ENCODE measurements around the gene SEPTIN6. TPM values are rescaled to one million over a fixed set of nuclear protein-coding genes. Genes with fewer than 3 reads are reported as not detected.

Gene SEPTIN6
- total and polyA plus RNA-seq, 12 donors: 4.6 to 24.9 (median 8.2) TPM

GRCh38 chrX:119692191-119693039, 553 bp downstream of the SEPTIN6 start:
- Histone ChIP-seq H3K4me1 (peaks cover 0 to 35% (median 6%) of the 10 kb centered on the region in 9 donors), H3K9me3 (no peaks in the 10 kb centered on the region), H3K4me3 (peak overlapping the region; percentile 53 to 83 (median 74)), H3K27me3 (no peaks in the 10 kb centered on the region), H3K27ac (peak overlapping the region in 9 of 10 donors; percentile 64 to 88 (median 74)), H3K36me3 (no peaks in the 10 kb centered on the region)
- WGBS, 2 donors: 0% methylated on average over 33 to 65 of the region's 66 CpGs
- intact Hi-C loops (cut with DNase I): loop anchor here in 1 of 10 donors (5.0 kb wide), 1 partner anchor 40 kb away; no protein-coding TSS in a partner anchor
- TF ChIP-seq, protein P1, sequence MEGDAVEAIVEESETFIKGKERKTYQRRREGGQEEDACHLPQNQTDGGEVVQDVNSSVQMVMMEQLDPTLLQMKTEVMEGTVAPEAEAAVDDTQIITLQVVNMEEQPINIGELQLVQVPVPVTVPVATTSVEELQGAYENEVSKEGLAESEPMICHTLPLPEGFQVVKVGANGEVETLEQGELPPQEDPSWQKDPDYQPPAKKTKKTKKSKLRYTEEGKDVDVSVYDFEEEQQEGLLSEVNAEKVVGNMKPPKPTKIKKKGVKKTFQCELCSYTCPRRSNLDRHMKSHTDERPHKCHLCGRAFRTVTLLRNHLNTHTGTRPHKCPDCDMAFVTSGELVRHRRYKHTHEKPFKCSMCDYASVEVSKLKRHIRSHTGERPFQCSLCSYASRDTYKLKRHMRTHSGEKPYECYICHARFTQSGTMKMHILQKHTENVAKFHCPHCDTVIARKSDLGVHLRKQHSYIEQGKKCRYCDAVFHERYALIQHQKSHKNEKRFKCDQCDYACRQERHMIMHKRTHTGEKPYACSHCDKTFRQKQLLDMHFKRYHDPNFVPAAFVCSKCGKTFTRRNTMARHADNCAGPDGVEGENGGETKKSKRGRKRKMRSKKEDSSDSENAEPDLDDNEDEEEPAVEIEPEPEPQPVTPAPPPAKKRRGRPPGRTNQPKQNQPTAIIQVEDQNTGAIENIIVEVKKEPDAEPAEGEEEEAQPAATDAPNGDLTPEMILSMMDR (IDR thresholded peaks at IDR 0.05): no peak
- ATAC-seq (peak; percentile 27 to 78 (median 48)), DNase-seq (peak; percentile 24 to 29)

DNA sequence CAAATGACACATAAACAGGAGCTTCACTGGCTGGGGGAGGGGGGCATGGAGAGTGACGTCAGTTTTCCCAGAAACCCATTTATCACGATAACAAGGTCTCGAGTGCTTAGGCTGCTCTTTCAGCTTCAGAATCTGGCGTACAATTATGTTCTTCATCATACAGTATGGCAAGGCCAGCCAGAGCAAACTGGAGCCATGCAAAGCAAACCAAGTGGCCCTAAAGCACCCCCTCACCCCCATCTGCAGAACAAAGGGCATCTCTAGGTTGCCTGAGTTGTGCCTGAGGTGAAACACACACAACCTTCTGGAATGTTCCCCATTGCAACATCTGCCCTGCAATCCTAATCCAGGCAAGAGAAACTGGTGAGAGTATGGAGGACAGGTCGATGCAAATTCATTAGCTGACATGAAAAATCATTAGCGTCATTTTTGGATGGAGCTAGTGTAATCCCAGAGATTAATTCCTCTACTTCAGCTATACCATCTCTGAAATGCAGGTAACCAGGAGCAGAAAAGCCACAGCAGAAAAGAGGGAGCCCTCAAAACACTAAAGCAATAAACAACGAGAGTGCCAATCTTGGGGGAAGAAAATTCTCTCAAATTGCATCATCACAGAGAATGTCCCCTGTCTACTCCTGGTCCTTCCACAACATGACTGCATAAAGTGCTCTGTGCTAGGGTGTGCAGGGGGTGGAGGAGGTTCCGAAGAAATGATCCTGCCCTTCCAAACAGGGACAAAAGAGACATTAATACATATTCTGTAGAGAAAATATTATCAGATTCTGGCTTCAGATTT, 1.8 kb downstream of the SEPTIN6 start:
- intact Hi-C loops (cut with DNase I): loop anchor here in 1 of 10 donors (5.0 kb wide), 1 partner anchor 39 kb away; no protein-coding TSS in a partner anchor
- Histone ChIP-seq H3K9me3 (no peaks in the 10 kb centered on the region), H3K4me1 (peaks cover 0 to 48% (median 15%) of the 10 kb centered on the region in 9 donors), H3K36me3 (no peaks in the 10 kb centered on the region), H3K27me3 (no peaks in the 10 kb centered on the region), H3K27ac (peak overlapping the region in 3 of 10 donors; percentile 4 to 88 (median 80)), H3K4me3 (peak overlapping the region in 7 of 10 donors; percentile 73 to 83 (median 77))
- no peak for DNase-seq
- TF ChIP-seq, protein P1 (IDR thresholded peaks at IDR 0.05): no peak
- 55 to 59% methylated on average over 8 of the region's 8 CpGs for WGBS, 2 donors
- no peak for ATAC-seq

- Histone ChIP-seq H3K4me3 (peak overlapping the region in 1 of 10 donors; percentile 7), H3K36me3 (no peaks in the 10 kb centered on the region), H3K27ac (peak overlapping the region in 1 of 10 donors; percentile 89), H3K4me1 (peaks cover 0 to 66% (median 24%) of the 10 kb centered on the region in 9 donors), H3K27me3 (no peaks in the 10 kb centered on the region), H3K9me3 (no peaks in the 10 kb centered on the region)
- WGBS, 2 donors: 91 to 93% methylated on average over 4 of the region's 4 CpGs
- TF ChIP-seq, protein P1 (IDR thresholded peaks at IDR 0.05): no peak
- ATAC-seq (no peak), DNase-seq (no peak)
- intact Hi-C loops (cut with DNase I): no loop called here
Observed at GRCh38 chrX:119688911-119689321, 4.1 kb downstream of the SEPTIN6 start.
